HG03064 (cell line): ENCODE measurements around the gene LCE3D.

Source experiments
- ATAC-seq: cut with Tn5 transposase; IDR thresholded peaks from one replicate; pipeline ENCODE4 v1.9.1; 2021; ENCODE audit warnings: low read depth; ENCODE audit not compliant: unreplicated experiment

The LCE3D gene

GRCh38 chr1:152533327-152533938 lies 46.9 kb downstream of the LCE3D start:
- ATAC-seq, result no peak
